AG09309 (cell line): ENCODE measurements around the gene FAM149B1.

Experiments
- DNase-seq: peaks from one replicate; pipeline ENCODE4 v3.0.0-alpha.2; 2010; ENCODE audit warnings: low read depth
- H3K4me3 ChIP-seq: 2 replicates; pipeline ENCODE4 v1.5.1; 2011; ENCODE audit warnings: mild to moderate bottlenecking, low read depth, low read length, moderate library complexity; ENCODE audit not compliant: control insufficient read depth
- TF ChIP-seq, protein P1 (sequence below): IDR thresholded peaks from 2 replicates; pipeline ENCODE4 v1.5.1; 2011; ENCODE audit warnings: mild to moderate bottlenecking, low read depth, low read length, inconsistent platforms; ENCODE audit not compliant: insufficient read depth, control insufficient read depth; ENCODE audit errors: missing control alignments

The FAM149B1 gene

GRCh38 chr10:73234695-73235094 is 66.8 kb downstream of the FAM149B1 start:
- TF ChIP-seq, protein P1, sequence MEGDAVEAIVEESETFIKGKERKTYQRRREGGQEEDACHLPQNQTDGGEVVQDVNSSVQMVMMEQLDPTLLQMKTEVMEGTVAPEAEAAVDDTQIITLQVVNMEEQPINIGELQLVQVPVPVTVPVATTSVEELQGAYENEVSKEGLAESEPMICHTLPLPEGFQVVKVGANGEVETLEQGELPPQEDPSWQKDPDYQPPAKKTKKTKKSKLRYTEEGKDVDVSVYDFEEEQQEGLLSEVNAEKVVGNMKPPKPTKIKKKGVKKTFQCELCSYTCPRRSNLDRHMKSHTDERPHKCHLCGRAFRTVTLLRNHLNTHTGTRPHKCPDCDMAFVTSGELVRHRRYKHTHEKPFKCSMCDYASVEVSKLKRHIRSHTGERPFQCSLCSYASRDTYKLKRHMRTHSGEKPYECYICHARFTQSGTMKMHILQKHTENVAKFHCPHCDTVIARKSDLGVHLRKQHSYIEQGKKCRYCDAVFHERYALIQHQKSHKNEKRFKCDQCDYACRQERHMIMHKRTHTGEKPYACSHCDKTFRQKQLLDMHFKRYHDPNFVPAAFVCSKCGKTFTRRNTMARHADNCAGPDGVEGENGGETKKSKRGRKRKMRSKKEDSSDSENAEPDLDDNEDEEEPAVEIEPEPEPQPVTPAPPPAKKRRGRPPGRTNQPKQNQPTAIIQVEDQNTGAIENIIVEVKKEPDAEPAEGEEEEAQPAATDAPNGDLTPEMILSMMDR, result no peak
- DNase-seq, result no peak

GRCh38 chr10:73238990-73239566 is 71.2 kb downstream of the FAM149B1 start:
- H3K4me3 ChIP-seq, result no peak overlapping the region
- TF ChIP-seq, protein P1, result no peak
- no peak for DNase-seq

More at GRCh38 chr10:73234695-73235094, 66.8 kb downstream of the FAM149B1 start:
- H3K4me3 ChIP-seq, result no peak overlapping the region

- TF ChIP-seq, protein P1, result no peak
- no peak overlapping the region for H3K4me3 ChIP-seq
- DNase-seq, result no peak
These were observed 72.0 kb downstream of the FAM149B1 start for GRCh38 chr10:73239908-73240307.

DNA sequence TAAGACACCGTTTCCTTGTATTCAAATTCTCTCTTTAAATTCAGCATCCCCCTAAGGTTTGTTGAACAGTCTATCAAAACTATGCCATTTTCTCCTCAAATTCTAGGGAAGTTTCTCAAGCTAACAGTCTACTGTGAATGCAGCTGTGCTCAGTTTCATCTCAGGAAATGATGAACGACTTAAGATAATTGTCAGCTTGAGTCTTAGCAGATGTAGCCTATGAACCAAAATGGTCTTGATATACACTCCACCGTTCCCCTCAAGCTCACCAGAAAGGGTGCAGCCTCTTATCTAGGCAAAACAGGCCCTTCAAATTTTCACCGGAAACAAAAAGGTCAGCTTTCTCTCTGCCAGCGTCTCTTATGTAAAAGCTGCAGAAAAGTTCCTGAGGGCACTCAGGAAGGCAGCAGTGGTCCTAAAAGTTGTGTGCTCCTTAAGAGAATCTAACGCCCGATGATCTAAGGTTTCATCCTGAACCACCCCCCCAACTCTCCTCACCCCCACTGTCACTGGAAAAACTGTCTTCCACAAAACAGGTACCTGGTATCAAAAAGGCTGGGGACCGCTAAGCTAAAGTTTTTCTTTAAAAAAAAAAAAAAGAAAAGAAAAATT is 77.1 kb downstream of the FAM149B1 start:
- peak overlapping the region; percentile 57 for H3K4me3 ChIP-seq
- DNase-seq, result no peak

GRCh38 chr10:73246322-73246645 is 78.4 kb downstream of the FAM149B1 start:
- TF ChIP-seq, protein P1, result no peak
- DNase-seq, result no peak
- H3K4me3 ChIP-seq, result peak overlapping the region; percentile 57

More for the DNA sequence above, 77.1 kb downstream of the FAM149B1 start:
- TF ChIP-seq, protein P1, result no peak

DNA sequence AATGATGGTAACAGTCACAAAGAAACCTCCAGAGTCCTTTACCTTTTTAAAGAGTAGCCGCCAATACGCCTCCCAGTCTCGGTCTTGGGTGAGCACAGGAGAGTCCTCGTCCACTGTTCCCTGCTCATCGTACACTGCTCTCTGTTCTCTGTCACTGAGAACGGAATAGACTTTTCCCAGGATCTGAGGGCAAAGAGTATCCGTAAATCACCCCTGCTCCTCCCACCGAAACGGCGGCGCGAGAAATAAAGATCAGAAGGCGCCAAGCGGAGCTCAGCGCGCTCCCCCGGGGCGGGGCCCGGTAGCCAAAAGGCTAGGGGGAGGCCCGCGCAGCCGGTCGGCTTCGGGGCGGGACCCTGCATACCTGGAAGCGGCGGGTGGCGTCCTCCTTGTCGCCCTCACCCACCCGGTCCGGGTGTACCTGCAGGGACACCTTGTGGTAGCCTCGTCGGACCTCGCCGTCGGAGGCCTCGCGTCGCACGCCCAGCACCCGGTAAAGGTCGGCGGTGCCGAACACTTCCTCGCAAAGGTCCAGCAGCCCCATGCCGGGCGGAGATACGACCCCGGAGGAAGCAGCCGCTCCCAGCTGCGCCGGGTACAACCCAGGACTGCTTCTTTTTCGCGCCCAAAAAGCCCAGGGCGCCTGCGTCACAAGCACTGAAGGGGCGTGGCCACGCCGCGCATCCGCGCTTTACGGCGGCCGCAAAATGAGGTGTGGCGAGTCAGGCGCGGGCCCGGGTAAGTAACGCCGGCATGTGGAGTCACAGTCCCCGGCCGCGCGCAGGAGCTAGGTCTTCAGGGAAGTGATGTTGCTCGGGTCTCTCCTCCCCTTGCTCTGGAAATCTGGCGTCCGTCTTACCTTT is 79.0 kb downstream of the FAM149B1 start, which contains the start of gene DNAJC9:
DNAJC9 (minus strand) TSS at position 610 of the 863 bp plus-strand sequence; CDS start at position 544, 66 bp downstream.
- DNase-seq, result peak; percentile 56
- TF ChIP-seq, protein P1, result no peak
- H3K4me3 ChIP-seq, result peak within 1 kb of the TSS; percentile 57
